Body of pancreas (tissue), 4 donors: ENCODE measurements around the gene STEAP1B. TPM values are rescaled to one million over a fixed set of nuclear protein-coding genes. Genes with fewer than 3 reads are reported as not detected.
A peak's percentile ranks its signal among the peaks of the same experiment; 100 is the strongest.

Source experiments
- ATAC-seq: fragments of 150-250 bp; one replicate; pipeline ENCODE4 v1.9.1; 2016
- DNase-seq, 4 donors: peaks; one replicate each; pipeline ENCODE4 v3.0.0-alpha.2; 2019
- H3K27ac ChIP-seq, 4 donors: fragments of 200-600 bp; sonication (generic); 1 replicate in 3 of 4; 2 replicates in 1 of 4; pipeline versions ENCODE4 v1.5.1 to v1.6.1; 2016 to 2019; ENCODE audit warnings: mild to moderate bottlenecking in 1 of 4, mixed read lengths in 1 of 4, moderate library complexity in 1 of 4
- H3K27me3 ChIP-seq, 2 donors: fragments of 200-600 bp; sonication (generic); one replicate each; pipeline ENCODE4 v1.6.0; 2016; ENCODE audit warnings: mild to moderate bottlenecking in 1 of 2
- H3K36me3 ChIP-seq, 2 donors: fragments of 200-600 bp; sonication (generic); replicated peaks in 1 of 2; 2 replicates each; pipeline ENCODE4 v1.5.1; 2016; ENCODE audit warnings: low read depth in 2 of 2; ENCODE audit not compliant: insufficient read depth in 1 of 2
- H3K4me1 ChIP-seq: fragments of 200-600 bp; sonication (generic); one replicate; pipeline ENCODE4 v1.6.0; 2016
- H3K4me3 ChIP-seq, 2 donors: fragments of 200-600 bp; sonication (generic); 1 replicate in 1 of 2; 2 replicates in 1 of 2; pipeline ENCODE4 v1.5.1; 2016 to 2019
- H3K9me3 ChIP-seq, 3 donors: fragments of 200-600 bp; sonication (generic); 1 replicate in 2 of 3; 2 replicates in 1 of 3; pipeline ENCODE4 v1.5.1; 2016
- POLR2A ChIP-seq, 3 donors: fragments of 450-650 bp; IDR thresholded peaks; one replicate each; pipeline ENCODE4 v1.6.1; 2016; ENCODE audit warnings: antibody characterized with exemption in 3 of 3, mild to moderate bottlenecking in 2 of 3
- WGBS, 2 donors: methylation state at CpG; one replicate each; pipeline ENCODE4 v1.1.5; 2017; 5-methylcytosine and 5-hydroxymethylcytosine counted together
- intact Hi-C: fragments of 100-400 bp; cut with DNase I; formaldehyde crosslinking; loops from one replicate; pipeline ENCODE4 v1.15.1; 2023
- total RNA-seq, 2 donors: library from RNA; depleted of rRNA; stranded (reverse); fragments of >200 nt; gene quantifications; one replicate each; pipeline ENCODE4 v1.1.0, GENCODE V29; 2016
- TF ChIP-seq, protein P1 (sequence below), 7 experiments: fragments of 450-650 bp in 4 of 7; fragments of 200-600 bp in 3 of 7; sonication (generic) in 3 of 7; IDR thresholded peaks; one replicate each; pipeline ENCODE4 v1.5.1; 2016 to 2019; ENCODE audit warnings: antibody characterized with exemption in 7 of 7

The STEAP1B gene
- total RNA-seq, 2 donors from 2014 or later, result 1.3 TPM; not detected in 1

DNA sequence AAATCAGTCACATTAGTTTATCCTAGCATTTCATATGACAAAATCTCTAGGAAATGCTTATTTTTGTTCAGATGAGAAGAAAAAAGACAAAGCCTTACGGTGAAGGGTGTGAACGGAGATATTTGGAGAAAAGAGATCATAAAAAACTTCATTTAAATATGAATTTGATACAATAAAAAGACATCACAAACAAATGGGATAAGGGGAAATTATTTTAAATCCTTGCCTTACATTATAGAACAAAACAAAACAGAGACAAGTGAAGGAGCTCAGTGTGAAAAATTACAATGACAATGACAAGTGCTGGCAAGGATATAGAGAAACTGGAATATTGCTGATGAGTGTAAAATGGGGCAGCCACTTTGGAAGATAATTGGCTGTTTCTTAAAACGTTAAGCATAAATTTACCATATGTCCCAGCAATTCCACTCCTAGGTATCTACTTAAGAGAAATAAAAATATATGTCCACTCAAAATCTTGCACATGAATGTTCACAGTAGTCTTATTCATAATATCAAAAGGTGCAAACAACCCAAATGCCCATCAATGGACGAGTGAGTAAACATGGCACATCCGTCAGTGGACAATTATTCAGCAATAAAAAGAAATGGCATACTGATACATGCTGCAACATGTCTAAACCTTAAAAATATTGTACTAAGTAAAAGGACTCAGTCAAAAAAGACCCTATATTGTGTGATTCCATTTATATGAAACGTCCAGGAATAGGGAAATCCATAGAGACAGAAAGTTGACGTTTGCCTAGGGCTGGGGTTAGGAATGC, 77.0 kb downstream of the STEAP1B start:
- DNase-seq, result no peak
- intact Hi-C loops, result no loop called here
- TF ChIP-seq, protein P1, sequence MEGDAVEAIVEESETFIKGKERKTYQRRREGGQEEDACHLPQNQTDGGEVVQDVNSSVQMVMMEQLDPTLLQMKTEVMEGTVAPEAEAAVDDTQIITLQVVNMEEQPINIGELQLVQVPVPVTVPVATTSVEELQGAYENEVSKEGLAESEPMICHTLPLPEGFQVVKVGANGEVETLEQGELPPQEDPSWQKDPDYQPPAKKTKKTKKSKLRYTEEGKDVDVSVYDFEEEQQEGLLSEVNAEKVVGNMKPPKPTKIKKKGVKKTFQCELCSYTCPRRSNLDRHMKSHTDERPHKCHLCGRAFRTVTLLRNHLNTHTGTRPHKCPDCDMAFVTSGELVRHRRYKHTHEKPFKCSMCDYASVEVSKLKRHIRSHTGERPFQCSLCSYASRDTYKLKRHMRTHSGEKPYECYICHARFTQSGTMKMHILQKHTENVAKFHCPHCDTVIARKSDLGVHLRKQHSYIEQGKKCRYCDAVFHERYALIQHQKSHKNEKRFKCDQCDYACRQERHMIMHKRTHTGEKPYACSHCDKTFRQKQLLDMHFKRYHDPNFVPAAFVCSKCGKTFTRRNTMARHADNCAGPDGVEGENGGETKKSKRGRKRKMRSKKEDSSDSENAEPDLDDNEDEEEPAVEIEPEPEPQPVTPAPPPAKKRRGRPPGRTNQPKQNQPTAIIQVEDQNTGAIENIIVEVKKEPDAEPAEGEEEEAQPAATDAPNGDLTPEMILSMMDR (IDR thresholded peaks at IDR 0.05), result no peak
- TF ChIP-seq POLR2A (IDR thresholded peaks at IDR 0.05), result no peak
- 76 to 87% methylated on average over 7 of the region's 7 CpGs for WGBS, 2 donors
- Histone ChIP-seq H3K36me3 (no peaks in the 10 kb centered on the region), H3K4me1 (no peaks in the 10 kb centered on the region), H3K27ac (no peak overlapping the region), H3K9me3 (no peaks in the 10 kb centered on the region), H3K4me3 (no peak overlapping the region), H3K27me3 (no peaks in the 10 kb centered on the region)
- no peak for ATAC-seq

GRCh38 chr7:22420973-22421635, 78.9 kb downstream of the STEAP1B start:
- Histone ChIP-seq H3K4me1 (no peaks in the 10 kb centered on the region), H3K27me3 (no peaks in the 10 kb centered on the region), H3K4me3 (no peak overlapping the region), H3K27ac (no peak overlapping the region), H3K36me3 (no peaks in the 10 kb centered on the region), H3K9me3 (no peaks in the 10 kb centered on the region)
- ATAC-seq, result no peak
- peak in 2 of 4 donors; percentile 24 to 28 for DNase-seq
- TF ChIP-seq, protein P1 (IDR thresholded peaks at IDR 0.05), result no peak
- TF ChIP-seq POLR2A (IDR thresholded peaks at IDR 0.05), result no peak
- WGBS, 2 donors, result 71 to 78% methylated on average over 2 of the region's 2 CpGs
- intact Hi-C loops, result no loop called here

GRCh38 chr7:22420008-22420407, 80.0 kb downstream of the STEAP1B start:
- no peak for DNase-seq
- Histone ChIP-seq H3K9me3 (no peaks in the 10 kb centered on the region), H3K4me3 (no peak overlapping the region), H3K27me3 (no peaks in the 10 kb centered on the region), H3K27ac (no peak overlapping the region), H3K4me1 (no peaks in the 10 kb centered on the region), H3K36me3 (no peaks in the 10 kb centered on the region)
- TF ChIP-seq, protein P1 (IDR thresholded peaks at IDR 0.05), result no peak
- no peak for TF ChIP-seq POLR2A (IDR thresholded peaks at IDR 0.05)
- ATAC-seq, result no peak
- 96 to 98% methylated on average over 2 of the region's 2 CpGs for WGBS, 2 donors
- intact Hi-C loops, result no loop called here

- TF ChIP-seq POLR2A (IDR thresholded peaks at IDR 0.05), result no peak
- TF ChIP-seq, protein P1 (IDR thresholded peaks at IDR 0.05), result no peak
- Histone ChIP-seq H3K9me3 (no peaks in the 10 kb centered on the region), H3K27me3 (no peaks in the 10 kb centered on the region), H3K27ac (no peak overlapping the region), H3K36me3 (no peaks in the 10 kb centered on the region), H3K4me3 (no peak overlapping the region), H3K4me1 (no peaks in the 10 kb centered on the region)
- ATAC-seq, result no peak
- intact Hi-C loops, result no loop called here
- no peak for DNase-seq
- WGBS, 2 donors, result 93 to 98% methylated on average over 7 of the region's 7 CpGs
Measured at GRCh38 chr7:22419488-22419887, 80.5 kb downstream of the STEAP1B start.
